Stimulated activated CD4-positive, alpha-beta T cell treated with anti-CD3 and anti-CD28 coated beads, Interleukin-15, amount 100 ng/mL, for 48 hours (primary cell): ENCODE results near the gene KCNH4.

Experiments
- DNase-seq, 2 donors: peaks; one replicate each; pipeline ENCODE4 v3.0.0-alpha.2; 2020; ENCODE audit warnings: low read depth in 2 of 2

KCNH4 gene

GRCh38 chr17:42136654-42137051, 44.3 kb downstream of the KCNH4 start:
- DNase-seq, result no peak

DNA sequence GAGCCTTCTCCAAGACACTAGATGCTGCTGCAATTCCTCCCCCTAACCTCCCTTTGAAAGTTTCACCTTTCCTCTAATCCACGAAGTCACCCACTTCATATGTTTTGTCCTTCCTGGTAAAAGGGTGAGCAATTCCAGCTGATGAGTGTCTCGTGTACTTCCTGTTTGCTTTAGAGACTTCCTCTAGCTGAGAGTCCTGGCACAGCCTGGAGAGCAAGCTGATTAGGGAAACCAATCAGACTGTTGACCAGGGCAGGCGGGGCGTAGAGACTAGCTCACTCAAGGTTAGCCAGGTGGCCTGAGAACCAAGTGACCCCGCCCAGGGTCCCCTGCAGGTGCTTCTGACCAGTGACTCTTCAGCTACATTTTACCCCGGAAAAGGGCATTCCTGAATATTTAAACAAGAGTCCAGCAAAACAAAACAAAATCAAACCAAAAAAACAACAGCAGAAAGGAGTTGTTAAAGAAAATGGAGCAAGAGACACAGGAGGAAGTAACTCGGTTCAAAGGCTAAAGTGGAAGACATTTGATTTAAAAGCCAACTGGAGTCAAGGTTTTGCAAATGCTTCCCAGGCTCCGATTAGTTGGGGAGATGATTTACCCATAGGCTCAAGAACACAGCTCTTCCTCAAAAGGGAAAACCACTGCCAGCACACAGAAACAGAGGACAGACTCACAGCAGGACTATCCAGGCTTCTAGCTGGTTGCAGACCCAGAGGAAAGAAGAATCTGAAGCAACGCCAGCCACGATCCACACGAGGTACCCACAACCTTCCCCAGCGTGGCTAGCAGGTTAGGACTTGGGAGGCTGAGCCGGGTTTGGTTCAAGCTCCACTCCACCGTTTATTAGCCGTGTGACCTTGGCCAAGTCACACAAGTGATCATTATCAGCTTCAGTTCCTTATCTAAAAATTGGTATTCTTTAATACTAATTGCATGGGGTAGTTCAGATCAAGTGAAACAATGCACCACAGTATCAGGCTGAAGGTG, 45.0 kb downstream of the KCNH4 start:
- no peak for DNase-seq

GRCh38 chr17:42135151-42135550, 45.8 kb downstream of the KCNH4 start:
- DNase-seq, result no peak

GRCh38 chr17:42133461-42134041, 47.4 kb downstream of the KCNH4 start:
- no peak for DNase-seq

GRCh38 chr17:42132941-42133340, 48.0 kb downstream of the KCNH4 start:
- DNase-seq, result peak in 1 of 2 donors; percentile 33

DNA sequence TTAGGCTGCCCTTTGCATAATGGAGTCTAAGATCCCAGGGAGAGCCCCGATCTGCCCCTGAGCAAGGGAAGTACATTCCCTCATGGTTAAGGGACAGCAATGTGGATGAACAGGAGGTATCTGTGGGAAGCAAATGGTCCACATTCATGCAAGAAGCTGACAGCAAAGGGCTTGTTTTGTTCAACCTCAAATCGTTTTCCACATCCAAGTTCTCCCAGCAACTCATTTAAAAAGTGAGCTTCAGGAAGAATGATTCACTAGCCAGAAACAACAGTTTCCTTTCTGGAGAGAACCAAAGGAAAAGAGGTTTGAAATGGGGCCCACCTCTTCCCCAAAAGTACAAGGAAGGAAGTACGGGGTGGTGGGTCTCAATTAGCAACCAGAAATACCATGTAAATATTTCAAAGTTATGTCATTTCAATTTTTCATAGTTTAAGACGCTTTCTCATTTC, 48.9 kb downstream of the KCNH4 start:
- no peak for DNase-seq

GRCh38 chr17:42131232-42131631, 49.7 kb downstream of the KCNH4 start:
- DNase-seq, result no peak

DNA sequence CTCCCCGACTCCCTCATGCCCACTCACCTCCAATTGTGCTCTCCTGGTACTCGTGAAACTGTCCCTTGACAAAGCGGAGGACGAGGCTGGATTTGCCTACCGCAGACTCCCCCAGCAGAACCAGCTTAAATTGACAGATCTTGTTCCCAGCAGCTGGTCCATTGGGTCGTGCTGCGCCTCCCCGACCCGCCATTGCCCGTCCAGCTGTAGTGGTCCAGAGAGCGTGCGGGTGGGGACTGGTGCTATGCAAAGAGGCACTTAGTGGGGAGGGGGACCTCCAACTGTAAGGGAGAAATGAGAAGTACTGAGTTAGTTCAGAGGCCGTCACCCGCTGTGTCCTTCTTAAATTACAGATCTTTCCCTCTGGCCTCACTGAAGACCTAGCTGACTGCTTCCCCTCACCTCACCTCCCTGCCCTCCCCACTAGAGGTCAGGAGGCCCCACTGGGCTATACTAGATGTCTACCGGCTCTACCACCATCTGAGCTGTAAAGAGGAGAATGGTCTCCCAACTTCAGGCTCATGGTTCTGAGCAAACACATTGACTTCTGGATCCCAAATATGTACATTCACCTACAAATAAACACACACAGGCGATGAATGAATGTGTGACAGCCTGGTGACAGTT, 50.5 kb downstream of the KCNH4 start:
- DNase-seq, result no peak

DNA sequence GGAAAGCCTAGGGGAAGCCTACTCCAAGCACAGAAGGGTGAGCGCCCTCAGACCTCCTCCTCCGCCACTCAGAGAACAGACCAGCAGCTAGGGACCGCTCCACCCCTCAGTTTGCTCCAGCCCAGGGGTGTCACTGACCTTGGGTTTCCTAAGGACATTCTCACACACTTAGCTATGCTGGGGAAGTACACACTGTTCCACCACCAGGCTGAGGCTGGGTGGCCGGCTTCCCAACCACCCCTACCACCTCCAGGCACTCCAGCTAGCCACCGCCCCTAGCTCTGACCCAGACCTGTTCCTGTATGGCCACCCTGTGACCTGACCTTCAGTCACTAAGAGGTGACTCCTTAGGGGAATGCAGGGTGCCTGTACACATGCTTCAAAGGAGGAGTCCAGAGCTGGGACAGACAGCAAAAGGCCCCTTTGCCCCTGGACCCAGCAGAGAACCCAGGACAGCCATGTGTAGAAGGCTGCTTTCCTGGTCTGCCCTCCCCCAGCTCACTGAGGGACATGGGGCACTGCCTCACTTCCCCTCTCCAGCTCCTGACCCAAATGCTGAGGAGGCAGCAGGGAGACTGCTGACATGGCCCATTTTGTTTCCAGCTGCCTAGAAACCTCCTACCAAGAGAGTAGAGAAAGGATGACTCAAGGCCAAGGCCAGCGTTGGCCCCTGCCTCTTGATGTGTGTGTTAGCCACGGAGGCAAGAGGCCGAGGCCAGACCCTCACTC, 51.7 kb downstream of the KCNH4 start:
- no peak for DNase-seq

DNA sequence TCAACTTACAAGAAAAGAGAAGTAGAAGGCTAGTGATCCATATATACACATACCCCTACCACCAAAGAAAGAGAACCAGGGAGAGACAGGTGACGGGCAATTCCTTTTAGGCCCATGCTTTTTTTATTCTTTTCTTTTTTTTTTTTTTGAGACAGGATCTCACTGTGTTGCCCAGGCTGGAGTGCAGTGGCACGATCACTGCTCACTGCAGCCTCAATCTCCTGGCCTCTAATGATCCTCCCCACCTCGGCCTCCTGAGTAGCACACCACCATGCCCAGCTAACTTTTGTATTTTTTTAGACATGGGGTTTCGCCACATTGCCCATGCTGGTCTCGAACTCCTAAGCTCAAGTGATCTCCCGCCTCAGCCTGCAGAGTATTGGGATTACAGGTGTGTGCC, 53.5 kb downstream of the KCNH4 start:
- DNase-seq, result no peak

DNA sequence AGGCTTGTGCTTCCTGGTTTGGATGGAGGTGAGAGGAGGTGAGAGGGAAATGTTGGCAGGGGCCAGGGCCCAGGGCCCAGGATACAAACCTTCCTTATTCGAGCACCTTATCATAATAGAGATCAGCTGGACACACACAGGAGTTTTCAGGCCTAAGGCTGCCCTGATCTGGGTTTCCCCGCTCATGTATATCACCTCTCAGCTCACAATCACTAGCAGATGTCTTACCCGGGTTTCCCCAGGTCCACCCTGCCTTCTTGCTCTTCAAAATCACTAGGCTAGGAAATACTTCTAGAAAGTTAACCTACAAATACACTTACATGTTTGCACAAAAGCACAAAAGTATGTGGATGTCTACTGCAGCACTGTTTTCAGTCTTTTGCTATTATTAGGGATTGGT, 54.1 kb downstream of the KCNH4 start:
- no peak for DNase-seq

DNA sequence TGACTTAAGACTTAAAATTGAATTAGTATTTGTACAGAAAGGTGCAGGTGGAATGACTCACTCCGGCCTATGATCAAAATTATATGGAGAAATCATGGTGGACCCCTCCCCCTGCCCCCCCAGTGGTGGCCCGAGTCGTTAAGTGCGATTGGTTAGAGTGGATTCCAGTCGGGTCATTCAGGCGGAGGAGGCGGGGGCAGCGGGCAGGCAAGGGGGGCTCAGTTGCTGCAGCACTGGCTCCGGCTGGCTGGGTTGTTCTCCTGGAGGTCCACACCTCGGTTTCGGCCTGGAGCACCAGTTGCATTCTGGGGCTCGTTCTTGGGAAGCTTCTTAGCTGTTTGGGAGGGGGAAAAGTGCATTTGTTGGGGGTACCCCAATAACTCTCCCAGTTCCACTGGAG, 55.4 kb downstream of the KCNH4 start:
- DNase-seq, result no peak

GRCh38 chr17:42124256-42124655, 56.7 kb downstream of the KCNH4 start:
- no peak for DNase-seq

GRCh38 chr17:42122371-42123303, 58.3 kb downstream of the KCNH4 start, which contains the start of gene HSPB9:
HSPB9 (plus strand) TSS chr17:42122804; CDS start chr17:42122851, 47 bp downstream.
- no peak for DNase-seq

- DNase-seq, result peak; percentile 54 to 73
Measured at GRCh38 chr17:42120770-42121769, 59.9 kb downstream of the KCNH4 start, which contains the start of gene KAT2A. KAT2A (minus strand) TSS chr17:42121367; CDS start chr17:42121304, 63 bp downstream.

- no peak for DNase-seq
Measured at GRCh38 chr17:42120161-42120769, 60.7 kb downstream of the KCNH4 start.

- DNase-seq, result no peak
Measured at GRCh38 chr17:42119301-42119700, 61.6 kb downstream of the KCNH4 start.

DNA sequence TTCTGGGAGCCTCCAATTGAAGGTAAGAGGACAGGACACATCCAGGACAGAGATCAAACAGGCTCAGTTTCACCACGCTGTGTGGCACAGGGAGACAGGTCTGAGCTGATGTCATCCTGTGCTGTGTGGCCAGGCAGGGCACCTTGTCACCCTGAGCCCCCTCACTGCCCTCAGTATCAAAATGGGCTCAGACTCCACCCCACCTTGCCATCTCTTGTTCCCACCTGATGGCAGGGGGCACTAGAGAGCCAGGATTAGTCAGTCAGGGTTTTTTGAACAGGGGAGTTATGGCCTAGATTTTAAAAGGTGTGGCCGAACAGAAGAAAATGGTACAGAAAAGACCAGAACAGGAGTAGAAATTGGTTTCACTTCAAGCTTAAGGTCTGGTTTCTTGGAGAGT, 62.4 kb downstream of the KCNH4 start:
- DNase-seq, result no peak

DNA sequence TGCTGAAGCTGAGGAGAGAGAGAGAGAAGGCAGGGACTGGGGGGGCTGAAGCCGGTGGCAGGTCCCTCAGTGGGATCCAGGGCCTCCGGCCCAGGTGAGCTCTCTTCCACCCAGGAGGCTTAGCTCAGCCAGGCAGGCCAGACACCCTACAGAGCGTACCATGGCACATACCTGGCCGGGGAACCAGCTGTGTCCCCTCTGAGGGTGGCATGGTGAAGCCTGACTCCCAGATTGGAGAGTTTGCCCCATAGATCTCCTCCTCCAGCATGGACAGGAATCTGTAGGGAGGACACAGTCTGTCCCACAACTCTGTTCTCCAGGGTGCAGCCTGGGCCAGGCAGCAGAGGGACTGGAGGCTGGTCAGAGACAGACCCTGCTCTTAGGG, 62.8 kb downstream of the KCNH4 start:
- no peak for DNase-seq
